HCT116 (cell line): ENCODE results near the gene EIF2A. TPM values are rescaled to one million over a fixed set of nuclear protein-coding genes. Genes with fewer than 3 reads are reported as not detected.

ENCODE experiments used
- ATAC-seq: fragments of 200-7000 bp; cut with Tn5 transposase; 2 replicates; pipeline ENCODE4 v1.9.1; 2020; ENCODE audit warnings: mild to moderate bottlenecking, moderate library complexity
- BruUV-seq: library from RNA; stranded (reverse); fragments of 400-500 nt; replicated peaks from 2 replicates; lab custom pipeline; 2021; lab: Mats Ljungman, UMichigan
- CTCF ChIA-PET: fragments of 300-600 bp; sonication (Branson Sonifier 250); formaldehyde crosslinking; loops from one replicate; lab custom pipeline; 2021; ENCODE audit warnings: antibody characterized with exemption; lab: Charles Lee
- POLR2A ChIA-PET: fragments of 300-600, 350-600 bp; sonication (Branson Sonifier 250); formaldehyde crosslinking; loops from one replicate; lab custom pipeline; 2021; ENCODE audit warnings: antibody characterized with exemption; lab: Charles Lee
- RAD21 ChIA-PET, 2 experiments: fragments of 300-600 bp; sonication (Branson Sonifier 250); formaldehyde crosslinking; loops; one replicate each; lab custom pipeline; 2023; ENCODE audit warnings: low total read pairs in 2 of 2; ENCODE audit not compliant: uncharacterized antibody in 2 of 2, unreplicated experiment in 2 of 2, low non-redundant PET in 1 of 2; lab: Charles Lee
- DNase-seq: peaks from one replicate; pipeline ENCODE4 v3.0.0-alpha.2; 2010; ENCODE audit warnings: low read depth, low spot score
- H2AFZ ChIP-seq: fragments of 200-600 bp; shearing (Covaris generic), sonication (generic); 2 replicates; pipeline ENCODE4 v1.6.1; 2017; ENCODE audit warnings: low read depth, mixed run types, mixed read lengths, antibody characterized with exemption, low read length; ENCODE audit not compliant: poor library complexity, severe bottlenecking
- H3K27ac ChIP-seq: 2 replicates; pipeline ENCODE4 v1.5.1; 2012; ENCODE audit warnings: low read depth, low read length
- H3K27me3 ChIP-seq: fragments of 200-600 bp; sonication (generic); 2 replicates; pipeline ENCODE4 v1.6.1; 2016; ENCODE audit warnings: mixed run types, low read length, mixed read lengths; ENCODE audit not compliant: insufficient read depth
- H3K36me3 ChIP-seq, 2 experiments: fragments of 200-500 bp in 1 of 2; fragments of 200-600 bp in 1 of 2; sonication (Bioruptor generic) in 1 of 2; sonication (generic) in 1 of 2; 2 replicates each; pipeline versions ENCODE4 v1.5.1 to v1.6.1; 2014 to 2016; ENCODE audit warnings: low read length in 2 of 2, inconsistent platforms in 1 of 2, mixed read lengths in 1 of 2, mixed run types in 1 of 2; ENCODE audit not compliant: insufficient read depth in 2 of 2, control insufficient read depth in 1 of 2
- H3K4me1 ChIP-seq, 2 experiments: fragments of 200-600 bp in 1 of 2; sonication (generic) in 1 of 2; 2 replicates each; pipeline versions ENCODE4 v1.5.1 to v1.6.1; 2012 to 2017; ENCODE audit warnings: low read length in 2 of 2, inconsistent platforms in 1 of 2, mild to moderate bottlenecking in 1 of 2, mixed read lengths in 1 of 2, mixed run types in 1 of 2, moderate library complexity in 1 of 2; ENCODE audit not compliant: insufficient read depth in 2 of 2, control insufficient read depth in 1 of 2
- H3K4me2 ChIP-seq: fragments of 200-600 bp; sonication (generic); 2 replicates; pipeline ENCODE4 v1.6.1; 2017; ENCODE audit warnings: mixed run types, low read length, mixed read lengths
- H3K4me3 ChIP-seq, 2 experiments: fragments of 200-600 bp in 1 of 2; sonication (generic) in 1 of 2; replicated peaks in 1 of 2; 2 replicates each; pipeline ENCODE4 v1.5.1; 2011 to 2016; ENCODE audit warnings: low read length in 2 of 2, control low read depth in 1 of 2, low read depth in 1 of 2, mild to moderate bottlenecking in 1 of 2, mixed read lengths in 1 of 2, mixed run types in 1 of 2
- H3K79me2 ChIP-seq: fragments of 200-600 bp; sonication (generic); 2 replicates; pipeline ENCODE4 v1.6.1; 2017; ENCODE audit warnings: mild to moderate bottlenecking, mixed run types, low read length, moderate library complexity, mixed read lengths; ENCODE audit not compliant: insufficient read depth
- H3K9ac ChIP-seq: fragments of 200-600 bp; sonication (generic); 2 replicates; pipeline ENCODE4 v1.6.1; 2016; ENCODE audit warnings: low read length, mixed read lengths
- H3K9me2 ChIP-seq: fragments of 200-600 bp; sonication (generic), shearing (Covaris generic); 2 replicates; pipeline ENCODE4 v1.6.1; 2017; ENCODE audit warnings: mixed run types, mild to moderate bottlenecking, moderate library complexity; ENCODE audit not compliant: insufficient read depth
- H3K9me3 ChIP-seq, 2 experiments: fragments of 200-500 bp in 1 of 2; fragments of 200-600 bp in 1 of 2; sonication (Bioruptor generic) in 1 of 2; sonication (generic) in 1 of 2; 2 replicates each; pipeline ENCODE4 v1.6.1; 2014 to 2017; ENCODE audit warnings: low read length in 2 of 2, mixed read lengths in 2 of 2, inconsistent platforms in 1 of 2, low read depth in 1 of 2, mild to moderate bottlenecking in 1 of 2, mixed run types in 1 of 2, moderate library complexity in 1 of 2; ENCODE audit not compliant: control insufficient read depth in 1 of 2, insufficient read depth in 1 of 2
- H4K20me1 ChIP-seq: fragments of 200-600 bp; sonication (generic), shearing (Covaris generic); 2 replicates; pipeline ENCODE4 v1.6.1; 2017; ENCODE audit warnings: mixed run types, mild to moderate bottlenecking, moderate library complexity; ENCODE audit not compliant: insufficient read depth
- CBX3 ChIP-seq: IDR thresholded peaks from 2 replicates; pipeline ENCODE4 v1.6.1; 2012; ENCODE audit warnings: low read depth
- CEBPB ChIP-seq: IDR thresholded peaks from 2 replicates; pipeline ENCODE4 v1.6.1; 2012; ENCODE audit warnings: low read depth
- ELF1 ChIP-seq: IDR thresholded peaks from 2 replicates; pipeline ENCODE4 v1.6.1; 2012; ENCODE audit warnings: low read depth, borderline replicate concordance
- EZH2phosphoT487 ChIP-seq: fragments of 200-600 bp; IDR thresholded peaks from 2 replicates; pipeline ENCODE4 v1.6.1; 2018; ENCODE audit warnings: antibody characterized with exemption, borderline replicate concordance
- FOSL1 ChIP-seq: IDR thresholded peaks from 2 replicates; pipeline ENCODE4 v1.6.1; 2012; ENCODE audit warnings: low read depth
- JUND ChIP-seq: IDR thresholded peaks from 2 replicates; pipeline ENCODE4 v1.6.1; 2012
- SIN3A ChIP-seq: IDR thresholded peaks from 2 replicates; pipeline ENCODE4 v1.6.1; 2012; ENCODE audit warnings: low read depth
- SP1 ChIP-seq: IDR thresholded peaks from 2 replicates; pipeline ENCODE4 v1.6.1; 2012; ENCODE audit warnings: low read depth
- SRF ChIP-seq: IDR thresholded peaks from 2 replicates; pipeline ENCODE4 v1.6.1; 2012; ENCODE audit warnings: low read depth
- TCF7L2 ChIP-seq: IDR thresholded peaks from 2 replicates; pipeline ENCODE4 v1.7.0; 2011; ENCODE audit warnings: borderline replicate concordance, inconsistent platforms; ENCODE audit not compliant: insufficient read depth, insufficient read length; ENCODE audit errors: extremely low read depth
- ZFX ChIP-seq: fragments of 450-650 bp; IDR thresholded peaks from 2 replicates; pipeline ENCODE4 v1.6.1; 2017
- ZNF274 ChIP-seq: fragments of 200-500 bp; sonication (Bioruptor generic); IDR thresholded peaks from 2 replicates; pipeline ENCODE4 v1.6.1; 2014; ENCODE audit warnings: mild to moderate bottlenecking, low read depth, low read length, inconsistent platforms
- intact Hi-C: fragments of 100-400 bp; cut with micrococcal nuclease; formaldehyde crosslinking; loops from 2 replicates; pipeline ENCODE4 v1.10.0; 2022
- total RNA-seq: library from RNA; stranded (reverse); gene quantifications from one replicate; pipeline ENCODE4 v1.2.1, GENCODE V29; 2021; ENCODE audit not compliant: unreplicated experiment
- TF ChIP-seq, protein P1 (sequence below), 3 experiments: fragments of 200-600 bp in 1 of 3; sonication (generic) in 1 of 3; IDR thresholded peaks in 2 of 3; conservative IDR thresholded peaks in 1 of 3; 2 replicates each; pipeline ENCODE4 v1.5.1; 2012 to 2017; ENCODE audit warnings: low read depth in 2 of 3, low read length in 2 of 3, antibody characterized with exemption in 1 of 3, borderline replicate concordance in 1 of 3, control low read depth in 1 of 3, mild to moderate bottlenecking in 1 of 3, mixed read lengths in 1 of 3, mixed run types in 1 of 3, moderate library complexity in 1 of 3; ENCODE audit not compliant: insufficient read depth in 1 of 3
- TF ChIP-seq, protein P2 (sequence below): IDR thresholded peaks from 2 replicates; pipeline ENCODE4 v1.6.1; 2012; ENCODE audit warnings: low read depth

EIF2A gene
- total RNA-seq, 1 experiment from 2014 or later, result 126 TPM

DNA sequence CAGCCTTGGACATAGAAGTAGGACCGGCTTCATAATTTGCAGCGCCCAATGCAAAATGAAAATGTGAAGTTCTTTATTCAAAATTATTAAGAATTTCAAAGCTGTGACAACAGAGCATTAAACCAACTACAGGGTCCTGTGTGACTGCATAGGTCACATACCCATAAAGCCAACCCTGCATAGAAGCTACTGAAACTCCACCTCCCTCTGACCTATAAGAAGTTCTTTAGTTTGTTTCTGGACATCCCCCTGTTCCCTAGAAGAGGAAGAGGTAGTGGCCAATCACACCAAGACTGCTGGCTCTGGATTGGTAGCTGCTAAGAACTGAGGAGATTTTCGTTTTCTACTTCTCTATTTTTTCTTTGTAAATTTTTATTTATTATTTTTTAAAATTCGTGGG is 47.6 kb downstream of the EIF2A start (continued):
- TF ChIP-seq, protein P1, sequence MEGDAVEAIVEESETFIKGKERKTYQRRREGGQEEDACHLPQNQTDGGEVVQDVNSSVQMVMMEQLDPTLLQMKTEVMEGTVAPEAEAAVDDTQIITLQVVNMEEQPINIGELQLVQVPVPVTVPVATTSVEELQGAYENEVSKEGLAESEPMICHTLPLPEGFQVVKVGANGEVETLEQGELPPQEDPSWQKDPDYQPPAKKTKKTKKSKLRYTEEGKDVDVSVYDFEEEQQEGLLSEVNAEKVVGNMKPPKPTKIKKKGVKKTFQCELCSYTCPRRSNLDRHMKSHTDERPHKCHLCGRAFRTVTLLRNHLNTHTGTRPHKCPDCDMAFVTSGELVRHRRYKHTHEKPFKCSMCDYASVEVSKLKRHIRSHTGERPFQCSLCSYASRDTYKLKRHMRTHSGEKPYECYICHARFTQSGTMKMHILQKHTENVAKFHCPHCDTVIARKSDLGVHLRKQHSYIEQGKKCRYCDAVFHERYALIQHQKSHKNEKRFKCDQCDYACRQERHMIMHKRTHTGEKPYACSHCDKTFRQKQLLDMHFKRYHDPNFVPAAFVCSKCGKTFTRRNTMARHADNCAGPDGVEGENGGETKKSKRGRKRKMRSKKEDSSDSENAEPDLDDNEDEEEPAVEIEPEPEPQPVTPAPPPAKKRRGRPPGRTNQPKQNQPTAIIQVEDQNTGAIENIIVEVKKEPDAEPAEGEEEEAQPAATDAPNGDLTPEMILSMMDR (IDR thresholded peaks at IDR 0.05 in 2 of 3, conservative IDR thresholded peaks at IDR 0.05 in 1 of 3; ENCODE audit: borderline replicate concordance in 1 of 3, insufficient read depth in 1 of 3, low read depth in 2 of 3, low read length in 2 of 3), result no peak
- TF ChIP-seq TCF7L2 (no peak), CBX3 (no peak), JUND (no peak), CEBPB (no peak), SRF (no peak), SP1 (no peak), FOSL1 (no peak)
- TF ChIP-seq, all 23 proteins: peak for 0

DNA sequence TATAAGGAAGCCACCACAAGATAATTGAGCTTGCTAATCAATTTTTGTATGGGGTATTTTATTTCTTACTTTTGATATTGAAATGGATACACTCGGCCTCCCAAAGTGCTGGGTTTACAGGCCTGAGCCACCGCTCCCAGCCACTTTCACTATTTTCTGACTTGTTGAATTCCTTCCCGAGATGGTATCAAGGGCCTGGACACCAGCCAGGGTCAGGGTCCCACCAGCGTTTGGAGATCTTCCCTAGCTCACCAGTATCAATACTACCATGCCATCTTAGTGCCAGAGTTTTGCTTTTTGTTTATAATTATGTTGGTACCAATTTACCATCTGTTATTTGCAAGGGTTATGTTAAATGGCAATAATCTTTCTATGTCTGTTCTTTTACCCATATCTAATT is 51.1 kb downstream of the EIF2A start:
- ChIA-PET RAD21 (no interaction called here), CTCF (no interaction called here), POLR2A (no interaction called here)
- TF ChIP-seq SRF (no peak), CEBPB (no peak), TCF7L2 (no peak), EZH2phosphoT487 (no peak), SIN3A (no peak), ELF1 (no peak), ZFX (no peak), ZNF274 (no peak)
- TF ChIP-seq, protein P2, sequence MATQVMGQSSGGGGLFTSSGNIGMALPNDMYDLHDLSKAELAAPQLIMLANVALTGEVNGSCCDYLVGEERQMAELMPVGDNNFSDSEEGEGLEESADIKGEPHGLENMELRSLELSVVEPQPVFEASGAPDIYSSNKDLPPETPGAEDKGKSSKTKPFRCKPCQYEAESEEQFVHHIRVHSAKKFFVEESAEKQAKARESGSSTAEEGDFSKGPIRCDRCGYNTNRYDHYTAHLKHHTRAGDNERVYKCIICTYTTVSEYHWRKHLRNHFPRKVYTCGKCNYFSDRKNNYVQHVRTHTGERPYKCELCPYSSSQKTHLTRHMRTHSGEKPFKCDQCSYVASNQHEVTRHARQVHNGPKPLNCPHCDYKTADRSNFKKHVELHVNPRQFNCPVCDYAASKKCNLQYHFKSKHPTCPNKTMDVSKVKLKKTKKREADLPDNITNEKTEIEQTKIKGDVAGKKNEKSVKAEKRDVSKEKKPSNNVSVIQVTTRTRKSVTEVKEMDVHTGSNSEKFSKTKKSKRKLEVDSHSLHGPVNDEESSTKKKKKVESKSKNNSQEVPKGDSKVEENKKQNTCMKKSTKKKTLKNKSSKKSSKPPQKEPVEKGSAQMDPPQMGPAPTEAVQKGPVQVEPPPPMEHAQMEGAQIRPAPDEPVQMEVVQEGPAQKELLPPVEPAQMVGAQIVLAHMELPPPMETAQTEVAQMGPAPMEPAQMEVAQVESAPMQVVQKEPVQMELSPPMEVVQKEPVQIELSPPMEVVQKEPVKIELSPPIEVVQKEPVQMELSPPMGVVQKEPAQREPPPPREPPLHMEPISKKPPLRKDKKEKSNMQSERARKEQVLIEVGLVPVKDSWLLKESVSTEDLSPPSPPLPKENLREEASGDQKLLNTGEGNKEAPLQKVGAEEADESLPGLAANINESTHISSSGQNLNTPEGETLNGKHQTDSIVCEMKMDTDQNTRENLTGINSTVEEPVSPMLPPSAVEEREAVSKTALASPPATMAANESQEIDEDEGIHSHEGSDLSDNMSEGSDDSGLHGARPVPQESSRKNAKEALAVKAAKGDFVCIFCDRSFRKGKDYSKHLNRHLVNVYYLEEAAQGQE, result no peak
- intact Hi-C loops, result no loop called here
- ATAC-seq, result no peak
- Histone ChIP-seq H3K27ac (no peak overlapping the region), H2AFZ (no peak overlapping the region), H3K9me3 (no peaks in the 10 kb centered on the region), H4K20me1 (no peaks in the 10 kb centered on the region), H3K79me2 (peaks cover 92% of the 10 kb centered on the region), H3K36me3 (no peaks in the 10 kb centered on the region), H3K4me1 (peaks cover 13 to 42% of the 10 kb centered on the region in 2 experiments), H3K9me2 (no peaks in the 10 kb centered on the region), H3K4me3 (no peak overlapping the region), H3K27me3 (no peaks in the 10 kb centered on the region), H3K4me2 (no peak overlapping the region), H3K9ac (no peak overlapping the region)
- no peak for DNase-seq
- no TSS peak for BruUV-seq
